ENCODE measurements around the gene TEX19.
"Not testable (repeated sequence)": the region's sequence is repeated elsewhere in the genome, so short reads cannot be mapped to it uniquely, and the experiment has no call there.

TEX19 gene

GRCh38 chr17:82345151-82345976 is 13.7 kb upstream of the TEX19 start:
- FAIRE-seq (no peak), DNase-seq (ENCODE audit: insufficient read length) (no peak)
- TF ChIP-seq POLR2A (IDR thresholded peaks at IDR 0.05; ENCODE audit: low read depth, low read length) (no peak), POLR2AphosphoS5 (IDR thresholded peaks at IDR 0.05; ENCODE audit: low read depth, low read length) (no peak), TAF1 (IDR thresholded peaks at IDR 0.05; ENCODE audit: borderline replicate concordance, low read depth, low read length) (no peak)

GRCh38 chr17:82346342-82347300 is 12.4 kb upstream of the TEX19 start:
- DNase-seq (ENCODE audit: insufficient read length), result no peak
- TF ChIP-seq TAF1 (IDR thresholded peaks at IDR 0.05; ENCODE audit: borderline replicate concordance, low read depth, low read length) (no peak), POLR2A (IDR thresholded peaks at IDR 0.05; ENCODE audit: low read depth, low read length) (no peak), POLR2AphosphoS5 (IDR thresholded peaks at IDR 0.05; ENCODE audit: low read depth, low read length) (no peak)
- FAIRE-seq, result no peak

- not testable (repeated sequence) for FAIRE-seq; DNase-seq (ENCODE audit: insufficient read length)
These were observed 11.1 kb upstream of the TEX19 start for GRCh38 chr17:82347994-82348393.

GRCh38 chr17:82348434-82348833 is 10.6 kb upstream of the TEX19 start:
- TF ChIP-seq POLR2AphosphoS5 (IDR thresholded peaks at IDR 0.05; ENCODE audit: low read depth, low read length) (no peak), TAF1 (IDR thresholded peaks at IDR 0.05; ENCODE audit: borderline replicate concordance, low read depth, low read length) (no peak), POLR2A (IDR thresholded peaks at IDR 0.05; ENCODE audit: low read depth, low read length) (no peak)
- FAIRE-seq, result no peak
- no peak for DNase-seq (ENCODE audit: insufficient read length)

GRCh38 chr17:82348866-82349265 is 10.2 kb upstream of the TEX19 start:
- no peak for FAIRE-seq
- no peak for TF ChIP-seq POLR2A (IDR thresholded peaks at IDR 0.05; ENCODE audit: low read depth, low read length)
- TF ChIP-seq POLR2AphosphoS5 (IDR thresholded peaks at IDR 0.05; ENCODE audit: low read depth, low read length), result no peak
- no peak for TF ChIP-seq TAF1 (IDR thresholded peaks at IDR 0.05; ENCODE audit: borderline replicate concordance, low read depth, low read length)
- DNase-seq (ENCODE audit: insufficient read length), result no peak

GRCh38 chr17:82349287-82349701 is 9.8 kb upstream of the TEX19 start:
- TF ChIP-seq POLR2AphosphoS5 (IDR thresholded peaks at IDR 0.05; ENCODE audit: low read depth, low read length) (no peak), TAF1 (IDR thresholded peaks at IDR 0.05; ENCODE audit: borderline replicate concordance, low read depth, low read length) (no peak), POLR2A (IDR thresholded peaks at IDR 0.05; ENCODE audit: low read depth, low read length) (no peak)
- DNase-seq (ENCODE audit: insufficient read length) (no peak), FAIRE-seq (no peak)

- no peak for FAIRE-seq
- DNase-seq (ENCODE audit: insufficient read length), result no peak
- TF ChIP-seq TAF1 (IDR thresholded peaks at IDR 0.05; ENCODE audit: borderline replicate concordance, low read depth, low read length) (no peak), POLR2A (IDR thresholded peaks at IDR 0.05; ENCODE audit: low read depth, low read length) (no peak), POLR2AphosphoS5 (IDR thresholded peaks at IDR 0.05; ENCODE audit: low read depth, low read length) (no peak)
These were observed 8.6 kb upstream of the TEX19 start for GRCh38 chr17:82350182-82351030.

GRCh38 chr17:82351254-82351712 is 7.8 kb upstream of the TEX19 start:
- DNase-seq (ENCODE audit: insufficient read length) (no peak), FAIRE-seq (no peak)
- no peak for TF ChIP-seq TAF1 (IDR thresholded peaks at IDR 0.05; ENCODE audit: borderline replicate concordance, low read depth, low read length)
- TF ChIP-seq POLR2A (IDR thresholded peaks at IDR 0.05; ENCODE audit: low read depth, low read length), result no peak
- no peak for TF ChIP-seq POLR2AphosphoS5 (IDR thresholded peaks at IDR 0.05; ENCODE audit: low read depth, low read length)

- DNase-seq (ENCODE audit: insufficient read length), result peak; percentile 83
- peak; percentile 82 for FAIRE-seq
- TF ChIP-seq POLR2AphosphoS5 (IDR thresholded peaks at IDR 0.05; ENCODE audit: low read depth, low read length) (no peak), POLR2A (IDR thresholded peaks at IDR 0.05; ENCODE audit: low read depth, low read length) (no peak), TAF1 (IDR thresholded peaks at IDR 0.05; ENCODE audit: borderline replicate concordance, low read depth, low read length) (no peak)
These were observed 7.1 kb upstream of the TEX19 start for GRCh38 chr17:82351713-82352488.

- TF ChIP-seq POLR2A (IDR thresholded peaks at IDR 0.05; ENCODE audit: low read depth, low read length) (no peak), TAF1 (IDR thresholded peaks at IDR 0.05; ENCODE audit: borderline replicate concordance, low read depth, low read length) (no peak), POLR2AphosphoS5 (IDR thresholded peaks at IDR 0.05; ENCODE audit: low read depth, low read length) (no peak)
- no peak for FAIRE-seq
These were observed 5.6 kb upstream of the TEX19 start for GRCh38 chr17:82353484-82353883.

More at GRCh38 chr17:82353484-82353883, 5.6 kb upstream of the TEX19 start:
- DNase-seq (ENCODE audit: insufficient read length), result no peak

All from GM12892 (cell line).